ENCODE results near the gene LUC7L. TPM values are rescaled to one million over a fixed set of nuclear protein-coding genes. Genes with fewer than 3 reads are reported as not detected.
A peak's percentile ranks its signal among the peaks of the same experiment; 100 is the strongest.
"Not testable (repeated sequence)": the region's sequence is repeated elsewhere in the genome, so short reads cannot be mapped to it uniquely, and the experiment has no call there.

The LUC7L gene
- total and polyA plus RNA-seq, 2 of the 8 experiments (the other 6 are each of a cell fraction or from before 2014, with no cell fraction given) = 49.7 to 129 TPM

GRCh38 chr16:267562-267961 is 38.3 kb upstream of the LUC7L start:
- WGBS, 2 experiments (ENCODE audit: extremely low coverage in 1 of 2, insufficient coverage in 1 of 2, insufficient read length in 1 of 2, insufficient replicate concordance in 2 of 2, low coverage in 1 of 2, low lambda C conversion rate in 2 of 2, missing lambda C conversion rate in 1 of 2) = 89% methylated on average over 17 of the region's 17 CpGs; no CpG with 5 or more reads in 1 of the 2 experiments

More at GRCh38 chr16:267562-267961, 38.3 kb upstream of the LUC7L start:
- CTCF ChIA-PET (ENCODE audit: partially characterized antibody); H3K23ac ChIP-seq (ENCODE audit: insufficient read length); H2BK120ac ChIP-seq (replicated peaks; ENCODE audit: low read depth, low read length); H4K20me1 ChIP-seq (replicated peaks in 1 of 2; ENCODE audit: control insufficient read depth in 1 of 2, insufficient read depth in 2 of 2, low read length in 2 of 2); H4K8ac ChIP-seq (ENCODE audit: extremely low read depth, insufficient read depth, low read length); H3K27ac ChIP-seq (ENCODE audit: low read depth, low read length); H3K36me3 ChIP-seq (ENCODE audit: control insufficient read depth in 2 of 4, insufficient read depth in 4 of 4, low read length in 3 of 4); H3K4me1 ChIP-seq (replicated peaks in 1 of 4; ENCODE audit: control insufficient read depth in 3 of 4, insufficient read depth in 4 of 4, low read length in 3 of 4); H3K23me2 ChIP-seq (ENCODE audit: low read depth, low read length); H2BK20ac ChIP-seq (ENCODE audit: low read length); H2BK15ac ChIP-seq (ENCODE audit: low read length); H2AFZ ChIP-seq (ENCODE audit: low read length); H4K5ac ChIP-seq (ENCODE audit: insufficient read length, low read depth, low read length); DNase-seq (ENCODE audit: low read depth in 1 of 2, low spot score in 2 of 2); H3K4me3 ChIP-seq (ENCODE audit: extremely low read depth in 1 of 4, insufficient read depth in 2 of 4, low read depth in 3 of 4, low read length in 4 of 4); FAIRE-seq; H3K4me2 ChIP-seq (ENCODE audit: insufficient read depth in 1 of 2, low read depth in 2 of 2, low read length in 2 of 2); H3K9ac ChIP-seq (replicated peaks in 1 of 4; ENCODE audit: extremely low read depth in 1 of 4, low read depth in 3 of 4, low read length in 3 of 4); H3K9me3 ChIP-seq (ENCODE audit: insufficient read depth in 2 of 2, low read depth in 1 of 2, low read length in 1 of 2); H3K79me1 ChIP-seq (ENCODE audit: low read depth, low read length); H3K56ac ChIP-seq (replicated peaks; ENCODE audit: insufficient read length, low read depth, low read length); H3K18ac ChIP-seq (ENCODE audit: extremely low read depth, low read length); H4K91ac ChIP-seq (replicated peaks; ENCODE audit: insufficient read length, low read length); H3K79me2 ChIP-seq (ENCODE audit: control insufficient read depth in 1 of 2, insufficient read depth in 2 of 2, low read length in 2 of 2); H3K14ac ChIP-seq (ENCODE audit: insufficient read length); H3K4ac ChIP-seq (replicated peaks; ENCODE audit: insufficient read length, low read depth, low read length); H3K27me3 ChIP-seq (replicated peaks in 1 of 4; ENCODE audit: control insufficient read depth in 3 of 4, extremely low read depth in 1 of 4, insufficient read depth in 3 of 4, low read length in 3 of 4): not testable (repeated sequence)
- 0 out of 2 replicates have a peak overlapping the region, but pooled peaks have one; percentile 50 for H2BK12ac ChIP-seq (ENCODE audit: low read depth, low read length)
- POLR2A ChIA-PET (ENCODE audit: partially characterized antibody) = interaction anchor here (1.0 to 2.4 kb wide), 2 partner anchors 16 to 40 kb away, joined by 3 to 13 read pairs; partner anchors contain the start of gene PDIA2
- H2AK5ac ChIP-seq (ENCODE audit: low read depth, low read length) = peak overlapping the region; percentile 79; the same call in 1 of the 2 replicates
- H2BK5ac ChIP-seq (ENCODE audit: low read depth, low read length) = peak overlapping the region; percentile 3; the same call in 1 of the 2 replicates
